Smooth muscle cell (in vitro differentiated cells): ENCODE measurements around the gene FNDC5. TPM values are rescaled to one million over a fixed set of nuclear protein-coding genes. Genes with fewer than 3 reads are reported as not detected.

ENCODE experiments used
- DNase-seq: peaks from one replicate; lab custom pipeline; 2025; ENCODE audit not compliant: unreplicated experiment; lab: John Stamatoyannopoulos, UW
- H2AFZ ChIP-seq: fragments of 200-600 bp; sonication (generic); 2 replicates; pipeline ENCODE4 v1.6.0; 2016; ENCODE audit warnings: antibody characterized with exemption, low read depth, mild to moderate bottlenecking
- H3F3A ChIP-seq: fragments of 200-600 bp; sonication (generic); 2 replicates; pipeline ENCODE4 v1.6.0; 2017; ENCODE audit warnings: antibody characterized with exemption, low read depth
- H3K27ac ChIP-seq: fragments of 200-600 bp; sonication (generic); 2 replicates; pipeline ENCODE4 v1.5.1; 2016; ENCODE audit warnings: low read depth, mild to moderate bottlenecking
- H3K27me3 ChIP-seq: fragments of 200-600 bp; sonication (generic); 2 replicates; pipeline ENCODE4 v1.6.1; 2016; ENCODE audit warnings: low read depth, mild to moderate bottlenecking
- H3K36me3 ChIP-seq: fragments of 200-600 bp; sonication (generic); 2 replicates; pipeline ENCODE4 v1.5.1; 2016; ENCODE audit warnings: low read depth
- H3K4me1 ChIP-seq: fragments of 200-600 bp; sonication (generic); 2 replicates; pipeline ENCODE4 v1.5.1; 2016; ENCODE audit warnings: low read depth
- H3K4me2 ChIP-seq: fragments of 200-600 bp; sonication (generic); 2 replicates; pipeline ENCODE4 v1.6.0; 2016; ENCODE audit warnings: mild to moderate bottlenecking
- H3K4me3 ChIP-seq: fragments of 200-600 bp; sonication (generic); 2 replicates; pipeline ENCODE4 v1.5.1; 2016; ENCODE audit warnings: mild to moderate bottlenecking
- H3K79me2 ChIP-seq: fragments of 200-600 bp; sonication (generic); 2 replicates; pipeline ENCODE4 v1.6.0; 2016; ENCODE audit warnings: low read depth, mild to moderate bottlenecking
- H3K9ac ChIP-seq: fragments of 200-600 bp; sonication (generic); 2 replicates; pipeline ENCODE4 v1.6.0; 2016; ENCODE audit warnings: low read depth
- H3K9me3 ChIP-seq: fragments of 200-600 bp; sonication (generic); replicated peaks from 2 replicates; pipeline ENCODE4 v1.5.1; 2016; ENCODE audit warnings: low read depth
- H4K20me1 ChIP-seq: fragments of 200-600 bp; sonication (generic); 2 replicates; pipeline ENCODE4 v1.6.0; 2016; ENCODE audit warnings: low read depth
- CTCF ChIP-seq: fragments of 200-600 bp; sonication (generic); IDR thresholded peaks from 2 replicates; pipeline ENCODE4 v1.5.1; 2017; ENCODE audit warnings: borderline replicate concordance, mild to moderate bottlenecking, antibody characterized with exemption; ENCODE audit not compliant: insufficient read depth, poor library complexity, severe bottlenecking
- WGBS: methylation state at CpG from one replicate; pipeline ENCODE4 v1.1.7; 2016; ENCODE audit warnings: low lambda C conversion rate; 5-methylcytosine and 5-hydroxymethylcytosine counted together
- polyA plus RNA-seq: library from polyadenylated mRNA; unstranded; fragments of >200 nt; fragmentation: Nextera tagmentation; extraction: Ambion mirVana; gene quantifications from 2 replicates; pipeline ENCODE4 v1.2.1, GENCODE V29; 2016
- total RNA-seq: library from RNA; depleted of rRNA; stranded (reverse); fragments of >200 nt; gene quantifications from 2 replicates; pipeline ENCODE4 v1.2.3, GENCODE V29; 2014

The FNDC5 gene
- total and polyA plus RNA-seq, 2 experiments from 2014 or later = not detected

GRCh38 chr1:32884726-32885125 lies 14.0 kb upstream of the FNDC5 start:
- no peaks in the 10 kb centered on the region for H3K9me3 ChIP-seq
- peaks cover 18% of the 10 kb centered on the region for H3K27me3 ChIP-seq

DNA sequence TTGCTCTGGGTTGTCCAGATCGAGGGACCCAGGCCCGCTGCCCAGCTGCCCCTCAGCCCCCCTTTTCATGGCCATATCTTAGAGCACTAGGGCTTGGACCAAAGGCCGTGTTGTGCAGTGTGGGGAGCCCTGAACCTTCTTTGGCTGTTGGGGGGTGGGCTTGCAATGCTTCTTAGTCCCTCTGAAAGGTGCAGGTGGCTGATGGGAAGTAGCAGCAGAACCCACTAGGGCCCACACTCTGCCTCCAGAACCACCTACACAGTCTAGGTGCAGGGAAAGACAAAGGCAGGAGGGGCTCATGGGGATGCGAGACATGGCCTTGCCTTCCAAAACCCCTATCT lies 13.3 kb upstream of the FNDC5 start:
- Histone ChIP-seq H3K4me3 (no peak overlapping the region), H3K27ac (no peak overlapping the region), H3K27me3 (peaks cover 18% of the 10 kb centered on the region), H2AFZ (no peak overlapping the region), H3K36me3 (no peaks in the 10 kb centered on the region), H3K4me2 (no peak overlapping the region), H3K4me1 (no peaks in the 10 kb centered on the region), H4K20me1 (no peaks in the 10 kb centered on the region), H3K9me3 (no peaks in the 10 kb centered on the region), H3F3A (no peaks in the 10 kb centered on the region), H3K9ac (no peak overlapping the region), H3K79me2 (no peaks in the 10 kb centered on the region)
- no peak for DNase-seq
- no peak for TF ChIP-seq CTCF
- WGBS = 83% methylated on average over 4 of the region's 4 CpGs

More at GRCh38 chr1:32884726-32885125, 14.0 kb upstream of the FNDC5 start:
- no peak overlapping the region for H3K4me3 ChIP-seq
- no peaks in the 10 kb centered on the region for H3F3A ChIP-seq
- no peak overlapping the region for H3K4me2 ChIP-seq
- H3K27ac ChIP-seq = no peak overlapping the region
- no peaks in the 10 kb centered on the region for H3K79me2 ChIP-seq
- no peak overlapping the region for H3K9ac ChIP-seq
- H4K20me1 ChIP-seq = no peaks in the 10 kb centered on the region
- no peaks in the 10 kb centered on the region for H3K4me1 ChIP-seq
- H3K36me3 ChIP-seq = no peaks in the 10 kb centered on the region
- no peak for DNase-seq
- WGBS = 73% methylated on average over 12 of the region's 12 CpGs
- no peak overlapping the region for H2AFZ ChIP-seq
- TF ChIP-seq CTCF = no peak

GRCh38 chr1:32883338-32884031 lies 12.8 kb upstream of the FNDC5 start:
- no peak overlapping the region for H3K27ac ChIP-seq
- H3K4me1 ChIP-seq = no peaks in the 10 kb centered on the region
- H3K27me3 ChIP-seq = peaks cover 18% of the 10 kb centered on the region
- H3F3A ChIP-seq = no peaks in the 10 kb centered on the region
- 92% methylated on average over 7 of the region's 7 CpGs for WGBS
- no peaks in the 10 kb centered on the region for H3K36me3 ChIP-seq
- no peak overlapping the region for H3K4me2 ChIP-seq
- no peaks in the 10 kb centered on the region for H3K9me3 ChIP-seq
- no peak for DNase-seq
- no peak overlapping the region for H3K9ac ChIP-seq
- no peak for TF ChIP-seq CTCF
- H2AFZ ChIP-seq = no peak overlapping the region
- no peaks in the 10 kb centered on the region for H4K20me1 ChIP-seq
- H3K79me2 ChIP-seq = no peaks in the 10 kb centered on the region
- H3K4me3 ChIP-seq = no peak overlapping the region
